Astrocyte of the cerebellum (primary cell): ENCODE results near the gene EIF4G3.

Experiments
- DNase-seq: peaks from one replicate; pipeline ENCODE4 v3.0.0-alpha.2; 2011; ENCODE audit warnings: low read depth
- H3K4me3 ChIP-seq: 2 replicates; pipeline ENCODE4 v1.5.1; 2011; ENCODE audit warnings: mild to moderate bottlenecking, low read depth, low read length, moderate library complexity
- in situ Hi-C: cut with HindIII; loops from 2 replicates; pipeline ENCODE4 v1.10.0; 2017; ENCODE audit warnings: low sequenced_read_pairs
- TF ChIP-seq, protein P1 (sequence below): IDR thresholded peaks from 2 replicates; pipeline ENCODE4 v1.5.1; 2012; ENCODE audit warnings: low read length, low read depth, moderate library complexity, mild to moderate bottlenecking; ENCODE audit errors: missing control alignments

The EIF4G3 gene

DNA sequence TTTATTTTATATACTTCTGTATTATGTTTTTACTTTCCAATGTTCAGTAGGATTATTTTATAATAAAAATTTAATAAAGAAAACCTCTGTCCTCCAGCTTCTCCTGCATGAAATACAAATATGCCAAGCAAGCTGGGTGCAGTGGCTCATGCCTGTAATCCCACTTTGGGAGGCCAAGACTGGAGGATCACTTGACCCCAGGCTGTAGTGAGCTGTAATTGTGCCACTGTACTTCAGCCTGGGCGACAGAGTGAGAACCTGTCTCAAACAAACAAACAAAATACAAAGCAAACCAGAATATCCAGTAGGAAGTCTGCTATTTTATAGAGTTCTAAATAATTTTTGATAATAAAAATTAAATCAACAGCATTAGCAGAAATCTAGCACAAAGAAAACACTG lies 168.8 kb downstream of the EIF4G3 start:
- in situ Hi-C loops, result no loop called here
- H3K4me3 ChIP-seq, result no peak overlapping the region
- TF ChIP-seq, protein P1, sequence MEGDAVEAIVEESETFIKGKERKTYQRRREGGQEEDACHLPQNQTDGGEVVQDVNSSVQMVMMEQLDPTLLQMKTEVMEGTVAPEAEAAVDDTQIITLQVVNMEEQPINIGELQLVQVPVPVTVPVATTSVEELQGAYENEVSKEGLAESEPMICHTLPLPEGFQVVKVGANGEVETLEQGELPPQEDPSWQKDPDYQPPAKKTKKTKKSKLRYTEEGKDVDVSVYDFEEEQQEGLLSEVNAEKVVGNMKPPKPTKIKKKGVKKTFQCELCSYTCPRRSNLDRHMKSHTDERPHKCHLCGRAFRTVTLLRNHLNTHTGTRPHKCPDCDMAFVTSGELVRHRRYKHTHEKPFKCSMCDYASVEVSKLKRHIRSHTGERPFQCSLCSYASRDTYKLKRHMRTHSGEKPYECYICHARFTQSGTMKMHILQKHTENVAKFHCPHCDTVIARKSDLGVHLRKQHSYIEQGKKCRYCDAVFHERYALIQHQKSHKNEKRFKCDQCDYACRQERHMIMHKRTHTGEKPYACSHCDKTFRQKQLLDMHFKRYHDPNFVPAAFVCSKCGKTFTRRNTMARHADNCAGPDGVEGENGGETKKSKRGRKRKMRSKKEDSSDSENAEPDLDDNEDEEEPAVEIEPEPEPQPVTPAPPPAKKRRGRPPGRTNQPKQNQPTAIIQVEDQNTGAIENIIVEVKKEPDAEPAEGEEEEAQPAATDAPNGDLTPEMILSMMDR, result no peak
- no peak for DNase-seq

- TF ChIP-seq, protein P1, result no peak
- DNase-seq, result no peak
- H3K4me3 ChIP-seq, result no peak overlapping the region
- in situ Hi-C loops, result no loop called here
These were observed 171.0 kb downstream of the EIF4G3 start for GRCh38 chr1:21005466-21006239.

DNA sequence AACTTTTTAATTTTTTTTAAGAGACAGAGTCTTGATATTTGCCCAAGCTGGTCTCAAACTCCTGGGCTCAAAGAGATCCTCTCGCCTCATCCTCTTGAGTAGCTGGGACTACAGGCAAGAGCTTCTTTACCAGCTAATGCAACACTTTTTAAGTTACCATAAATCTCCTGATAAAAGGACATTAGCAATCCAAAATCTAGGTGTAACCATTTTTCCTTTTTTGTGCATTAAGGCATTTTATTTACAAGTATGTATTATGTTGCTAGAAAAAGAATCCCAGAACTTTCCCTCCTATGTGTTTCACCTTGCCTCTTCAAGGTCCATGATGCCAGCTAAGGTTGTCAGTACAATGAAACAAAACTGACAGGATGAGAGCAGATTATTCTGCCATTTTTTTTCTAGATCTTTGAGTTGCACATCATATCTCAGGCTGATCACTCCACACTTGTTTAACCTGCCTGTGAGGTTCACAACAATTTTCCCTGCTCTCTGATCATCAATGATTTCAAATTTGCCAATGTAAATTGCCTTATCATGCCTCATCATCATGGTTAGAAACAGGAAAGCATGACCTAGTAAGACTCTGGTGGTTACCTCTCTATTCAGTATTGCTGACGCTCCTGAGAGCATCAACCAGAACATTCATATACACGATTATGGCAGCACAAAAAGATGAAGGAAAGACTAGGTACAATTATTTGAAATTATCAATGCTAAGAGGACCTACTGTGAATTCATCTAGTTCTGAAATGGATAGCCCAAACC lies 173.2 kb downstream of the EIF4G3 start:
- in situ Hi-C loops, result no loop called here

DNA sequence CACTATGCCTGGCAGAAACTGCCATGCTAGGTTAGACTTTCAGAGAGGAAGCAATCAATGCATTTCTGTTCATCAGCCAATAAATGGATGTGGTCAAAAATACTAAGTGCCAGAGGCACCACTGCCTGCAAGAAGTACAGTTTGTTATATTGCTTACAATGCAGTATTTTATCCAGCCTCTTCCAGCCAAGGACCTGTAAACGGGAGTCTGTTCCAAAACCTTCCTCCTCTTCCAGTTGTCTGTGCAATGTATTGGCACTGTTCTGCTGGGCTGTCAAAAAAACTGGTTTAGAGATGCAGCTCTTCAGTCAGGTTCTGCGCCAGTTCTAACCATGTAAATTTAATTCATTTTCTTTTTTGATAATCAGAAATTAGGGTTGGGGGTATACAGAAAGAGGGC lies 175.7 kb downstream of the EIF4G3 start:
- no peak for DNase-seq
- no peak overlapping the region for H3K4me3 ChIP-seq
- TF ChIP-seq, protein P1, result no peak
- in situ Hi-C loops, result no loop called here

More for the DNA sequence above, 173.2 kb downstream of the EIF4G3 start:
- DNase-seq, result no peak
- TF ChIP-seq, protein P1, result no peak
- no peak overlapping the region for H3K4me3 ChIP-seq

GRCh38 chr1:21000245-21000594 lies 176.5 kb downstream of the EIF4G3 start:
- H3K4me3 ChIP-seq, result no peak overlapping the region
- TF ChIP-seq, protein P1, result no peak
- no peak for DNase-seq
- in situ Hi-C loops, result no loop called here

DNA sequence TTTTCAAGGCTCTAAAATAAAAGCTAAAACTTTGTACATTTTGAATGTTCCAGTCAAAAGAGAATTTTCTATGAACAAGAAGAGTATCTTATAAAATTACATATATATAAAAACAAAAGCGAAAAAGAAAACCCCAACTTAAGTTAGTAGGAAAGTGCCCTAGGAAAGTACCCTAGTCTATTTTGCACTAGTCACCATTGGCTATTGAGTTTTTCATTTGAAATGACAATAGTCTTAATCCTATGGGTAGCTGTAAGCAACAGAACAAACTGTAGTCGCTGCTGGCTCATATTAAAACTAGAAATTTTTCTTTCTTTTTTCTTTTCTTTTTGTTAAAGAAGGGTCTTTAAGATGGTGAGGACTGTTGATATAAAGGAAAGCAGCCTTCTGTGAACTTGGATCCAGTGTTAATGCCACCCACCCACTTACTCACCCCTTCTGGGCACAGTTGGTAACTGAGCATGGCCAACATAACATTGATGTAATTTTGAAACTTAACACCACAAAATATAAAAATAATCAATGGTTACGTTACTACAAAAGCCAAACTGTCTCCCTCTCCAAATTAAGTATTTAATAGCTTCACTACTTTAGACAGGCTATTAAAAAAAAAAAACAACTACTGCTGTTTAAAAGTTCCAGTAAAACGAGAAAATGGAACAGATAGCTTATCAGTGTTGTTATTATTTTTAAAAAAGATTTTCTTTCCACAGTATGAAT lies 177.0 kb downstream of the EIF4G3 start:
- TF ChIP-seq, protein P1, result no peak
- H3K4me3 ChIP-seq, result no peak overlapping the region
- DNase-seq, result no peak
- in situ Hi-C loops, result no loop called here
